ENCODE results near the gene PDCD7.
A peak's percentile ranks its signal among the peaks of the same experiment; 100 is the strongest.
"Not testable (repeated sequence)": the region's sequence is repeated elsewhere in the genome, so short reads cannot be mapped to it uniquely, and the experiment has no call there.

Gene PDCD7

DNA sequence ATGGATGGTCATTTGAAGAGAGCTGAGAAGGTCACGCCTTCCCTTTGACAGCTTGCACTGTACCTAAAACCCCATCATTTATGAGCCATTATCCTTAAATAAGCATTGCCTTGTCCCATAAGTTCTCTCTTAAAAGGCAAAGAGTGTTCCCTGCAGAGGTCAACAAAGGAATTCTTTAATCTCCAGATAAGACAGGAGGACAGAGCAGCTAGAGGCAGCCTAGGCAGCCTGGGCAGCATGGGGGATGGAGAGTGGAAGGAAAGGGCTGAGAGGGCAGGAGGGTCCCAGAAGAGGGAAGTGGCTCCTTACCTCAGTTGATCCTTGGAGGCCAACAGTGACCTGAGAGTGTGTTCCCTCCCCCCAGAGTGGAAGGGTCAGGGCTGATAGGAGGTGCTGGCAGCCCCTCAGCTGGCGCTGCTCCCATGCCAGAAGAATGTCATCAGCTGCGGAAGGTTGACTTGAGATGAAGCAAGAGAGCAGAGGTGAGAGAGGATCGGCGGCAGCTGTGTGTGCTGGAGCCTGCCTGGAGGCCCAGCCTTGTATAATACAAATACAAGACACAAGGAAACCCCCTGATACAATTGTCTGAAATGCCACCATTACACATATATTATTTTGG lies 44.3 kb downstream of the PDCD7 start:
- DNase-seq = no peak

DNA sequence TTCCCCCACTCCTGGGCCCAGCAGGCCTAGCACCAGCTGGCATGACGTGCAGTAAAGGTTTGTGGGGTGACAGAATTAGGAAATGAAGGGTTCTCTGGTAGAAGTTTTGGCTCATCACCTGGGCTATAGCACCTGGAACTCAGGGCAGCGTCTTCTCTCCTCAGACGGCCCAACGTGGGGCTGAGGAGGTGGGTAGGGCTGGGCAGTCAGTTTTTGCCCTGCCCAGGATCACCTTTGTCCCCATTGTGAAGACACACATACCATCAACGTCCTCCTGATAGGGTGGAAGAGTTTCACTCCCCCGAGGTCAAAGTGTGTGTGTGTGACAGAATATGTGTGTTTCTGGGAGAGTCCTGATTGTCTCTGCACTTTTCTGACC lies 45.0 kb downstream of the PDCD7 start:
- no peak for DNase-seq

DNA sequence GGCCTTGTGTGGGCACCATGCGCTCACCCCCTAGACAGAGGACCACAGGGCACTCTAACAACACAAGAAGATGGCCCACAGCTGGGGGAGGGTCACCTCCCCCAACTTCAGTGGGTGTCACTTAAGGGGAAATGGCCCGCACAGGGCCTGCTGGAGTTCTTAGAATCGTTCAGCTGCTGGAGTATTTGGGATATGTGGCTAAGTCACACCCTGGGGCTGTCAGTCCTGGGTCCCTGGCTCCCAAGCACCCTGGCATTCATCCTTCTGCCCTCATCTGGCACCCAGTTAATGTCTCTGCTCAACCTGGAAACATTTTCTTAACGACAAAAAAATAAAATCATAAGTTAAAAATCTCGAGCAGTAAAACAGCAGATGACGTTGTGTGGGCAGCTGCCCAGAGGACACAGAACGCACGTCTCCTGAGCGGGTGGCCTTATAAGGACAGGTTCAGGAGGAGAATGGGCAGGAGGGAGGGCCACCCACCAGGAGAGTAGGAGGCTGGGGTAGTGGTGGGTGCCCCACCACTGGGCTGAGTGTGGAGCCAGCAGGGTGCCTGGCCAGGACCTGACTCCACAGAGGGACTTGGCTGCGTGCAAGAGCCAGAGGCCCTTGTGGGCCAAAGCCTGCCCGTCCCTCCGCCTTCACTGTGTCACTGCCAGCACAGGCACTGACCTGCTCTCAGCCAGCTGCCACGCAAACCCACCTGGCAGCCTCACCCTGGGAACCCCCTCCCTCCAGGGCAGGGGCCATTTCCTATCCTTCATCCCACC lies 45.5 kb downstream of the PDCD7 start:
- peak; percentile 24 for DNase-seq

DNA sequence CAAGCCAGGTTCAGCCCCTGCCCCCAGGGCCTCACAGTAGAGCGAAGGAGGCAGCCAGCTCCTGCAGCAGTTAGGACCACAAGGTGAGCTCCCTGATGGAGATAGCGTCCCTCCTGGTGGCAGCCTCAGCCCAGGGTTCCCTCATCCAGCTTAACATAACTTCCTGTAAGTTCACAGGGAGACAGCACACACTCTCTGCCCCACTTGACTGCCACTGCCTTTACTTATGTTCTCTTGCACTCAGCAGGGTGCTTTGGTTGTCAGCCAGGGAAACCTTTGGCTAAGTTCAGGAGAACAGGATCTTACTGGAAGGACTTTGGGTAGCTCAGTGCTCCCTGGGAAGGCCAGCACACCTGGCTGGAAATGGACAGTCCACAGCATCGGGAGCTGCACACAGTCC lies 46.2 kb downstream of the PDCD7 start:
- DNase-seq = no peak

DNA sequence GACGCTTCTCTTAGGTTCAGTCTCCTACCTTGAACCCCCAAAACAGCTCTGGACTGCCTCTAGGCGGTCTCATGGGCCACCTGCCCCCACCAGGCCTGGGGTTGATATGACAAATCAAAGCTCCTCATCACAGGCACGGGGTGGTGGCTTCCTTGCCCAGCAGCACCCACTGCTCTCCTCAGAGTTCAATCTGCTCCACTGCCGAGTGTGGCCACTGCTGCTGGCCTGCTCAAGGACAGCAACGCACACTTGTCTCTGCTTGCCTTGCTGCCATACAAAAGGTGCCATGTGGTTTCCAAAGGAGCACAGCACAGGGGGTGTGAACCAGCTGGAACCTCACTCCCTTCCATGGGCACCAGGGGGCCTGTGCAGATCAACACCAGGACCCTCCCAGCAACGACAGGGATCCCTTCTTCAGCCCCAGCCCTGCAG lies 46.9 kb downstream of the PDCD7 start:
- peak; percentile 26 for DNase-seq

DNA sequence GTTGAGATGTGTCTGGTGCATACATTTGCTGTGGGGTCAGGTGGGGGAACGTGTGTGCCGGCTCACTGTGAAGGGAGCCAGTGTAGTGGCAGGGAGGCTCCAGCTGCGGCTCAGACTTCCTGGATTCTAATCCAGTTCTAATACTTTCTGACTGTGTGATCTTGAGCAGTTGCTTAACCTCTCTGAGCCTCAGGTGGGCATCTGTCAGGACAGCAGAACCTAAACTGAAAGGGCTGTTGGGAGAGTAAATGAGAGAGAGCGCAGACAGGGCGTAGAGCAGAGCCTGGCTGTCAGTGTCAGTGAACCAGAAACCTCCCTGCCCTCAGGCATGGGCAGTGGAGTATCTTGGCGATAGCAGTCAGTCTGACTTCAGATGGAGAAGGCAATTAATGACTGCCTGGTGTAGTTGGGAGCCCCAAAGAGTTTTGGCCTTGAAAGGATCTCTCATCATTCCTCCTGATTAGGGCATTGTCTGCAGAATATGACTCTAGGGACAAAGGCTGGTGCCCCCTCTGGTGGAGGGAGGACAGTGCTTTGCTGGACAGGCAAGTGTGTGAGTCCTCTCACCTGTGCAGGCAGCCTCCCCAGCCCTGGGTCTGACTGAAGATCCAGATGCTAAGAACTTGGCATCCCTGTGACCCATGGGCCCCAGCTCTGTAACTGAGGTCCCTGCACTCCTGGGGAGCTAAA lies 47.5 kb downstream of the PDCD7 start:
- DNase-seq = peak; percentile 75

DNA sequence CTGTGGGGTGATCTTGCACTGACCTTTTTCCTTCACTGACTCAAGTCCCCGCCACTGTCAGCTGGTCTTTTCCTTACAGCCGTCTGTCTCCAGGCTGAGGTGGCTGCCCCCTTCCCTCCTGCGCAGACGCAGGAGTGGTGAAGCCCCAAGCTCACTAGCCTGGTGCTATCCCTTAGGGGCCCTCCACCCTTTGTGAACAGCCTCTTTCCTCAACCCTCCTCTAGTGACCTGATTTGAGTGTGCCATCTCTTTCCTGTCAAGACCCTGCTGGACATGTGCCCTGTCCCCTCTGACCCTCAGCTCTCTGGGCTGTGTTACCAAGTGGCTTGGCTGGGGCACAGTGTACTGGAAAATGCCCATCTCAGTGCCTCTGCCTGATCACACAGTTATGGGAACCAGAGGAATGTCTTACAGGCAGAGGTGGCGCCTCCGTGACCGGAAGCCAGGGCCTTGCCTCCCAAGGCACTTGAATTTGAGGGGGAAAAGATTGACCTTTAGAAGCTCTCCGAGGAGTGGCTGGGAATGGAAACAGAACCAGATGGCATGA lies 48.3 kb downstream of the PDCD7 start:
- DNase-seq = no peak

DNA sequence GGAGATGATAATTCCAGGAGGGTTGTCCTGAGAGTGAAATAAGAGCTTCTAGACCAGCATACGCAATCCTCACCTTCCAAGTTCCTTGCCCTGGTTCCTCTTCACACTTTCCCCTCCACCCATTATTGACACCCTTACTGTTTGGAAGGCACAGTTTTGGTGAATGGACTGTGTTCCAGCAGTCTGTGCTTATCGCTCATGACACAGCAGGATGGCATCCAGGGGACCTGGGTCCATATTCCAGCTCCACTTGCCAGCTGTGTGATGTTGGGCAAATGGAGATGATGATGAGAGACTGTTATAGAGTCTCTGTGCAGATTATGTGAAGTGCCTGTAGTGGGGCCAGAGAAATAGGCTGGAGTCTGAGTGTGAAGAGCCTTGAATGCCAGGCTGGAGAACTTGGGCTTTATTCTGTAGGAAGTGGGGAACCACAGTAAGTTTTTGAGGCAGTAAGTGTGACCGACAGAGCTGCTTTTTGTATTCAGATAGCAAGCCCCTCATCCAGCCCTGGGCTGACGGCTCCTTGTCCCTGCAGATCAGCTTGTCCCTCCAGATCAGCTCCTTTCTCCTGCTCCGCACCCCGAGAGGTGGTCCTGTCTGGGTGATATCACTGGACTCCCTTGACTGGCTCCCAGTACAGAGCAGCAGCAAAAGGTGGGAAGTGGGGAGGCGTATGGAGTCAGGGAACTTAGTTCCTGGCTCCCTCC lies 49.0 kb downstream of the PDCD7 start:
- no peak for DNase-seq

DNA sequence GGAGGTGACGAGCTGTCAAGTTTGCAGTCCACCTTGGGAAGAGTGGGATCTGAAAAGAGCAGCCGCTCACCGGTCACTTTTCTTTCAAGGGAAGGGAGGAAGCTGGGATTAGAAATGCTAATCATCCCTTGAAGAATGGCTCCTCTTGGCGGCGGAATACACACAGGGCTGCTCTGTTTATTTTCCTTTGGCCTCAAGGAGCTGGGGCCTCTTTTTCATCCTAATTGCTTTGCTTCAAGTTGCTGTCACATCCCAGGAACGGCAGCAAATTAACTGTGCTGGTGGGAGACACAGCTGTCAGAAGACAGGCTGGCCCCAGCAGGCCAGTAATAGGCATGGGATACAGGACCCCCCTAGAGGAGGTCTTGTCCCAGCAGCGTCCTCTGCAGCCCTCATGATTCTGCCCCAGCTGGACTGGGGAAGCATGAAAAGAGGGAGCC lies 50.3 kb downstream of the PDCD7 start:
- no peak for DNase-seq

DNA sequence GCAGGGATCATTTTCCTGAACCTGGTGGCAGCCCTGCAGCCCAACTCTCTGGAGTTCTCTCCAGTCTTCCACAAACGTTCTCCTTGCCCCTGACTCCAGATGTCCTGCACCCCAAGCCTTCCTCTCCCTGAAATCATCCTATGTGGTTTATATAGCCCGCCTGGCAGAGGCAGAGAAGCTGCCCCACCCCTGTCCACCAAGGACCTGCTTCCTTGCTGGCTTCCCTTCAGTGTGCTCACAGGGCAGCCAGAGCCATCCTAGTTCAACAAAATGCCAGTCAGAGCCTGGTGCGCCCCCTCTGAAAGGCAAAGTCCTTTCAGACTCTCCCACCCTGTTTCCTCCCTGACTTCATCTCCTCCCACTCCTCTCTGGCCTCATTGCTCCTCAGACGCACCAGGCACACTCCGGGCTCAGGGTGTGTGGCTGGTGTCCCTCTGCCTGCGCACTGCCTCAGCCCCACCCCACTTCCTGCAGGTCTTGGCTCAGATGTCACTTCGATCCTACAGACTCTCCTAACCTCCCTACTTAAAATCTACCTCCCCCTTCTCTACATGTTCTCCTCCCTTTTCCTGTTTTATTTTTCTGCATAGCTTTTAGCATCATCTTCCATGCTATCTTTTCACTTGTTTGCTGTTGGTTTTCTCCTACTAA lies 51.2 kb downstream of the PDCD7 start:
- DNase-seq = no peak

DNA sequence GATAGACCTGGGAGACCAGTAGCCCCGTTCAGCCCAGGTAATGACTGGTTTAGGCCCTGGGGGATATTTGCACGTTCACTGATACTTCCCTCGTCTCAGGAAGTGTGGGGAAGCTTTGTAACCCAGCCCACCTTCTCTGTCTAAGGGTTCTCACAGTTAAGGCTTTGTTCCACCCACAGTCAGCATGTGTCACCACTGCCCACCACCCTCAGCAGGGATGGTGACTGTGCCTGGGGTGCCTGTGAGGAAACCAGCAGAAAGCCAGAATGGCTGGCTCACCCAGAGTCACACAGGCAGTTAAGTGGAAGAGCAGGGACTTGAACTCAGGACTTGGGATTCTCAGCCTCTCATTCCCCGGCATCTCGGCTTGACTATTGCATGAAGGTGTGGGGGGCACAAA lies 51.9 kb downstream of the PDCD7 start:
- DNase-seq = no peak

DNA sequence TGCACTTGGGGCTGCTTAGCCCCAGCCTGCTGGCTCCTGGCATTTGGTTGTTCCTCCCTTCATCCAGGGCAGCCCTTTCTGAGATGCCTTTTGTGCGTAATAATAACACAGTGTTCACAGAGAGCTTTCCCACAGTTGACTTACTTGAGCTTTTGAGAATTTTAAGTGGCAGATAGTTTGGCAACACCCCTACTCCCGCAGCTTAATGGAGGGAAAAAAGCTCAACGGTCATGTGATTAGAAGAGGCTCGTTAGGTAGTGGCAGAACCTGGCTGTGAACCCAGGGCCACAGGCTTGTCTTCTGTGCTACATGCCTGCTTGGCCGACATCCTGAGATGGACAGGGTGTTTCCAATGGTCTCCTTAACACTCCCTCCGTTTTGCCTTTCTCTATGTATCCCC lies 52.3 kb downstream of the PDCD7 start:
- no peak for DNase-seq

DNA sequence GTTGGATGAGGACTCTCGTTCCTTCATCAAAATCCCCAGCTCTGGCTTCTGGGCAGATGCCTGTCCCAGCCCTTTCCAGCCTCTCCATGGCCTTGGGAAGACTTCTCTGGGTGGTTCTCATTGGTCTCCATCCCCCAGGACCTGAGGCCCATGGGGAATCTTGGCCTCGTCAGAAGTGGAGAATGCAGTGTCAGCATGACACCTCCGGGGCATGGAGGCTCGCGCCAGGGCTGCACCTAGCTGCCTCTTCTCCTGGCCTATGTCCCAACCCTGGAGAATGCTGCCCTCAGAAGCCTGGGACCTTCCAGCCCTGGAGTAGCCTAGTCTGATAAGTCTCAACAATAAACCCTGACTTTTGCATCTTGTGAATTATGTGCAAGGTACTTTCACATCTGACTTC lies 54.0 kb downstream of the PDCD7 start:
- DNase-seq = no peak

DNA sequence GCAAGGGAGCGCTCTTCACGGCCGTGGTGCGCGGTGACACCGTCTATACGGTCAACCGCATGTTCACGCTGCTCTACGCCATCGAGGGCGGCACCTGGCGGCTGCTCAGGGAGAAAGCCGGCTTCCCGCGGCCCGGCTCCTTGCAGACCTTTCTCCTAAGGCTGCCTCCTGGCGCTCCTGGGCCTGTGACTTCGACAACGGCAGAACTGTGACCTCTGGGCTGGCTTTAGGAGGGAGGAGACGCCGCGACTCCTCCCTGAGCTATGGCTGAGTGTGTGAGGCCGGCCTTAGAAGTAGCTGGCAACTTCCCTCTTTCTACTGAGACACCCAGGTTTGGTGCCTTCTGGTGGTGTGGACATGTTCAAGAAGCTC lies 55.6 kb downstream of the PDCD7 start:
- DNase-seq = no peak

DNA sequence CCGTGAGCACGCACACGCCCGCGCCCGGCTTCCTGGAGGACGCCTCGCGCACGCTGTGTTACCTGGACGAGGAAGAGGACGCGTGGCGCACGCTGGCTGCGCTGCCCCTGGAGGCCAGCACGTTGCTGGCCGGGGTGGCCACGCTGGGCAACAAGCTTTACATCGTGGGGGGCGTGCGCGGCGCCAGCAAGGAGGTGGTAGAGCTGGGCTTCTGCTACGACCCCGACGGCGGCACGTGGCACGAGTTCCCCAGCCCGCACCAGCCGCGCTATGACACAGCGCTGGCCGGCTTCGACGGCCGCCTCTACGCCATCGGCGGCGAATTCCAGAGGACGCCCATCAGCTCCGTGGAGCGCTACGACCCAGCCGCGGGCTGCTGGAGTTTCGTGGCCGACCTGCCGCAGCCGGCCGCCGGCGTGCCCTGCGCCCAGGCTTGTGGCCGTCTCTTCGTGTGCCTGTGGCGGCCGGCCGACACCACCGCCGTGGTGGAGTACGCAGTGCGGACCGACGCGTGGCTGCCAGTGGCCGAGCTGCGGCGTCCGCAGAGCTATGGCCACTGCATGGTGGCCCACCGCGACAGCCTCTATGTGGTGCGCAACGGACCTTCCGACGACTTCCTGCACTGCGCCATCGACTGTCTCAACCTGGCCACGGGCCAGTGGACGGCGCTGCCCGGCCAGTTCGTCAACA lies 56.2 kb downstream of the PDCD7 start:
- no peak for DNase-seq

DNA sequence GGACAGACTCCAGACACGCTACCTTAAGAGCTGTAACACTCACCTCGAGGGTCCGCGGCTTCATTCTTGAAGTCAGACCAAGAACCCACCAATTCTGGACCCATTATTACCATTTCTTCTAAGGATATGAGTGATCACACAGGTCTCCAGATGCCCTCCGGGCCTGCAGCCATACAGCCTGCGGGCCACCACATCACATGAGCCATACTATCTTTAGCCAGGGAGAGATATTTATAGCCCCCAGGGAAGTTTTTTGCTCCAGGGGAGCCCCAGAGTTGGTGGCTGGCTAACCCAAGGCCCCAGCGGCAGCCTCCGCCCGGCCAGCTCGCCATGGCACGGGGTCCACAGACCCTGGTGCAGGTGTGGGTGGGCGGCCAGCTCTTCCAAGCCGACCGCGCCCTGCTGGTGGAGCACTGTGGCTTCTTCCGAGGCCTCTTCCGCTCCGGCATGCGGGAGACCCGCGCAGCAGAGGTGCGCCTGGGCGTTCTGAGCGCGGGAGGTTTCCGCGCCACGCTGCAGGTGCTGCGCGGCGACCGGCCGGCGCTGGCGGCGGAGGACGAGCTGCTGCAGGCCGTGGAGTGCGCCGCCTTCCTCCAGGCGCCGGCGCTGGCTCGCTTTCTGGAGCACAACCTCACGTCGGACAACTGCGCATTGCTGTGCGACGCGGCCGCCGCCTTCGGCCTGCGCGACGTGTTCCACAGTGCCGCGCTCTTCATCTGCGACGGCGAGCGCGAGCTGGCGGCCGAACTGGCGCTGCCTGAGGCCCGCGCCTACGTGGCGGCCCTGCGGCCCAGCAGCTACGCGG lies 56.9 kb downstream of the PDCD7 start, which contains the start of gene KBTBD13:
TSS of gene KBTBD13 (plus strand) at position 261 of the 805 bp plus-strand sequence. CDS start at position 331, 70 bp downstream.
- no peak for DNase-seq

DNA sequence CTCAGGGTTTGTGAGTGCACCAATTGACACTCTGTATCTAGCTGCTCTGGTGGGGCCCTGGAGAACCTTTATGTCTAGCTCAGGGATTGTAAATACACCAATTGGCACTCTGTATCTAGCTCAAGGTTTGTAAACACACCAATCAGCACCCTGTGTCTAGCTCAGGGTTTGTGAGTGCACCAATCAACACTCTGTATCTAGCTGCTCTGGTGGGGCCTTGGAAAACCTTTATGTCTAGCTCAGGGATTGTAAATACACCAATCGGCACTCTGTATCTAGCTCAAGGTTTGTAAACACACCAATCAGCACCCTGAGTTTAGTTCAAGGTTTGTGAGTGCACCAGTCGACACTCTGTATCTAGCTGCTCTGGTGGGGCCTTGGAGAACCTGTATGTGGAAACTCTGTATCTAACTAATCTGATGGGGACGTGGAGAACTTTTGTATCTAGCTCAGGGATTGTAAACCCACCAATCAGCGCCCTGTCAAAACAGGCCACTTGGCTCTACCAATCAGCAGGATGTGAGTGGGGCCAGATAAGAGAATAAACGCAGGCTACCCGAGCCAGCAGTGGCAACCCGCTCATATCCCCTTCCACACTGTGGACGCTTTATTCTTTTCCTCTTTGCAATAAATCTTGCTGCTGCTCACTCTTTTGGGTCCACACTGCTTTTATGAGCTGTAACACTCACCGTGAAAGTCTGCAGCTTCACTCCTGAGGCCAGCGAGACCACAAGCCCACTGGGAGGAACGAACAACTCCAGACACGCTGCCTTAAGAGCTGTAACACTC lies 57.8 kb downstream of the PDCD7 start:
- not testable (repeated sequence) for DNase-seq

DNA sequence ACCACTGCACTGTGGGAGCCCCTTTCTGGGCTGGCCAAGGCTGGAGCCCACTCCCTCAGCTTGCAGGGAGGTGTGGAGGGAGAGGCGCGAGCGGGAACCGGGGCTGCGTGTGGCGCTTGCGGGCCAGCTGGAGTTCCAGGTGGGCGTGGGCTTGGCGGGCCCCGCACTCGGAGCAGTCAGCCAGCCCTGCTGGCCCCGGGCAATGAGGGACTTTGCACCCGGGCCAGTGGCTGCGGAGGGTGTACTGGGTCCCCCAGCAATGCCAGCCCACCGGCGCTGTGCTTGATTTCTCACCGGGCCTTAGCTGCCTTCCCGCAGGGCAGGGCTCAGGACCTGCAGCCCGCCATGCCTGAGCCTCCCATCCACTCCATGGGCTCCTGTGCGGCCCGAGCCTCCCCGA lies 58.7 kb downstream of the PDCD7 start:
- DNase-seq = not testable (repeated sequence)

DNA sequence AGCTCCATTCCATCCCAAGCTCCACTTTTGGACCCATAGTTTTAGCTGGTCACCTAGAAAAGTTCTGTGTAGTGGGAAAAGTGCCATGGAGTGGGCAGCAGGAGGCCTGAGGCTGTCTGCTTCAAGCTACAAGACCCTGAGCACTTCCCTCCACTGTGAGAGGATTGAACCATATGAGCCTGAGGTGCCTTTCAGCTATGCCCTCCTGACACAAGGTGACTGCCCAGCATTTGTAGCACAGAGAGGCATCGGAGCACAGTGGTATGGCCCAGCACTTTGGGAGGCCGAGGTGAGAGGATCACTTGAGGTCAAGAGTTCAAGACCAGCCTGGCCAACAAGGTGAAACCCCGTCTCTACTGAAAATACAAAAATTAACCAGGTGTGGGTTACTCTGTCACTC lies 61.0 kb downstream of the PDCD7 start:
- DNase-seq = no peak

DNA sequence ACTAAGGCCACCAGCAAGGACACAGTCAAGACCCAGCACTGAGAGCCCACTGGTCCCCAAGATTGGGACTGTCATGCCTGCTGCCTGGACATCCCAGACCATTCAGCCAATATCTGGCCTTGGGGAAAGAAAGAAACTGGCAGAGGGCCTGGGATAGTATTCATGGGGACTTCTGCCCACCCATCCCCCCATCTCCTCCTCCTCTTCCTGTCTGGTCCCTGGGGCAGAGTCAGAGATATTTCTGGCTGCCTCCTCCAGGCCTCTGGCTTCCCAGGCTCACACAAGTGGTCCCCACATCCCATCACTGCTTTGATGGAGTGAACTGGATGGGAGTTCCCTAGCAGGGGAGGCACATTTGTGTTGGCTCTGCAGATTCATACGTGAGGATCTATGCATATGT lies 61.6 kb downstream of the PDCD7 start:
- no peak for DNase-seq

Data from RPMI8226 (cell line).